BLaER1 (cell line): ENCODE measurements around the gene CLEC3B.

Experiments
- H3K27ac ChIP-seq: shearing (Covaris generic); formaldehyde crosslinking; 2 replicates; pipeline ENCODE4 v1.8.1; 2022
- H3K27me3 ChIP-seq: shearing (Covaris generic); formaldehyde crosslinking; 2 replicates; pipeline ENCODE4 v1.8.1; 2022
- H3K36me3 ChIP-seq: shearing (Covaris generic); formaldehyde crosslinking; 2 replicates; pipeline ENCODE4 v1.8.1; 2022
- H3K4me1 ChIP-seq: shearing (Covaris generic); formaldehyde crosslinking; 2 replicates; pipeline ENCODE4 v1.8.1; 2022
- H3K4me2 ChIP-seq: shearing (Covaris generic); formaldehyde crosslinking; 2 replicates; pipeline ENCODE4 v1.8.1; 2022
- H3K4me3 ChIP-seq: shearing (Covaris generic); formaldehyde crosslinking; 2 replicates; pipeline ENCODE4 v1.8.1; 2022
- H3K9ac ChIP-seq: shearing (Covaris generic); formaldehyde crosslinking; 2 replicates; pipeline ENCODE4 v1.8.1; 2022
- H3K9me3 ChIP-seq: shearing (Covaris generic); formaldehyde crosslinking; 2 replicates; pipeline ENCODE4 v1.8.1; 2022
- H4K20me1 ChIP-seq: shearing (Covaris generic); formaldehyde crosslinking; 2 replicates; pipeline ENCODE4 v1.8.1; 2022
- Cebpa-rat ChIP-seq: shearing (Covaris generic); IDR thresholded peaks from 2 replicates; pipeline ENCODE4 v1.8.1; 2022

Gene CLEC3B

DNA sequence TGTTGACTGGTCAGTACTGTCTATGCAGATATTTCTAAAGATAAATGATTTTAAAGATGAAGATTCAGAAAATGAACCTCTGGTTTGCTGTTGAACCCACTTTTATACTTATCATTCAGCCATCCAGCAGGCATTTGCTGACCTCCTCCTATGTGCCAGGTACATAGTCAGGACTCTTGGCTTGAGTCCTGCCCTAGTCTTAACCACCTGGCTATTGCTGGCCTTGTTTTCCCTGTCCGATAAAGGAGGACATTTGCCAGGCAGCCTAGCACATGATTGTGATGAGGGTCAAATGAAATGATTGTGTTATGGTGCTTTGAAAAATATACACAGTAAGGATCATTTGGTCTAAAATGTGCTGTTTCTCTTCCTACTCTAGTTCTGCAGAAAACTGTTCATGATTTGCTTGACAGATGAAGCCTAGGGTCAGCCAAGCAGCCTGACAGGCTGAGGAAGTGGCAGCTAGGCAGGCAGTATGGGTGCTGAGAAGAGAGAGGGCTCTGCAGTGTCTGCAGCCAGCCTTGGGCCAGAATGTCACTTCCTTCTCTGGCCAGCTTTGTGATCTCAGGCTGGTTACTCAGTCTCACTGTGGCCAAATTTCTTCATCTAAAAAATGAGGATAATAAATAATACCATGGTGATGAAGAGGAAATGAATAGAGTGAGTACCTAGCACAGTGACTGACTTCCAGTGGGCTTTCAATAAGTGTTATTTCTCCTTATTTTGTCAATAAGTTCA, 36.3 kb upstream of the CLEC3B start:
- Histone ChIP-seq H3K27ac (no peak overlapping the region), H3K4me2 (no peak overlapping the region), H3K27me3 (no peaks in the 10 kb centered on the region), H3K36me3 (peaks cover 75% of the 10 kb centered on the region), H3K4me1 (no peaks in the 10 kb centered on the region), H3K9me3 (no peaks in the 10 kb centered on the region), H3K9ac (no peak overlapping the region), H4K20me1 (peaks cover 75% of the 10 kb centered on the region), H3K4me3 (no peak overlapping the region)
- TF ChIP-seq Cebpa-rat, result no peak

DNA sequence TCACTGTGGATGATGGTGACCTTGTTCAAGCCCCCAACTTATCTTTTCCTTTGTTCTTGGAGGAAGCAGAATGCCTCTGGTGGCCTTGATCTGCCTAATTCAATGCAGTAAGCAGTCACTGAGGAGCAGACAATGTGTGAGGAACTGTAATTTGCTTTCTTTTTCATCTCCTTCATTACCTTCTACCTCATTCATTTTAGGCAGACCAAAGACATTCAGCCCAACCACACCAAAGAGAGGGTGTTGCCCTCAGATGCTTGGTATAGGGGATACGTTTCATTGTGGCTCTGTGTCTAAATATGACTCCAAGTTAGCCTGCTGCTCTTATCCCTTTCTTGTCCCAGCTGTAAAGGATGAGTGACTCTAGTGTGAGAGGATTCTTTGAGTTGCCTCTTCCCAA, 34.8 kb upstream of the CLEC3B start:
- H3K4me3 ChIP-seq, result no peak overlapping the region
- H4K20me1 ChIP-seq, result peaks cover 76% of the 10 kb centered on the region
- H3K4me2 ChIP-seq, result no peak overlapping the region
- H3K9me3 ChIP-seq, result no peaks in the 10 kb centered on the region
- H3K27ac ChIP-seq, result no peak overlapping the region
- H3K4me1 ChIP-seq, result no peaks in the 10 kb centered on the region
- H3K9ac ChIP-seq, result no peak overlapping the region
- H3K36me3 ChIP-seq, result peaks cover 77% of the 10 kb centered on the region
- no peak for TF ChIP-seq Cebpa-rat
- H3K27me3 ChIP-seq, result no peaks in the 10 kb centered on the region

DNA sequence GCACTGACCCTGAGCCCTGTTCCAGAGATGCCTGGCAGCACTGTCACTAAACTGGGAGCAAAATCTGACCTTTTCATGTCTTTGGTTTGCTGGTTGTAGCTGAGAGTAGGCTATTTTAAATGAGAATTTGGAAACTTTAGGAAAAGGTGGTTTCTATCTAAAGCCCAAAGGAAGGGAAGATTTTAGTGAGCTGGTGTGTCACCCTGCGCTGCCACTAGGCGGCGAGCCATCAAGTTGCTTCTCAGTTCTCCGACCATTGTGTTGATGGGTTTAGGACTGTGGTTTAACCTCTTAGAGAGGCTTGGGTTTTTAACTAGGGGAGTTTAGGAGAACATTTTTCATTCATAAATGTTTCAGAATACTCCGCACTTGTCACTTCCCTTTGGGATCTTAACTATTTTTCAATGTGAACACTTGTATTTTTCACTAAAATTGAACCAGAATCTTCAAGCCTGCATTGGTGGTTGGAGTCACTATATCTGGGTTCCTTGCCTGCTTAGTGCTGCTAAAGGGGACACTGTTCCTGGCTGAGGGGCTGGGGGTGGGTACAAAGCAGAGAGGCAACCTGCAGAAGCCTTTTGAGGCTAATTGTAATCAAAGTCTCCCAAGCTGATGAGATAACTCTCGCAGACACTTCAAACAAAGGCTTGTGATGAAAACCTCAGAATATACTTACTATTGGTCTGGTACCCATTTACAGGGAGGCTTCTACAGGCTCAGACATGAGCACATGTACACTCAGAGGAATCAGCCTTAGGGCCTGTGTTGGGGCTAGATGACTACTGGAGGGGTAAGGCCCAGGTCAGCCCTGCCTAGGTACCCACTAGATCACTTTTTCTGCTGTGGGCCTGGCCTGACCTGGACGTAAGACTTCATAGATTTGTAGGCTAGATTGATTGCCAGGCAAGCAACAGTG, 33.3 kb upstream of the CLEC3B start:
- H3K9ac ChIP-seq, result no peak overlapping the region
- H3K9me3 ChIP-seq, result no peaks in the 10 kb centered on the region
- H3K27me3 ChIP-seq, result no peaks in the 10 kb centered on the region
- peaks cover 62% of the 10 kb centered on the region for H4K20me1 ChIP-seq
- no peak overlapping the region for H3K27ac ChIP-seq
- peaks cover 87% of the 10 kb centered on the region for H3K36me3 ChIP-seq
- no peak overlapping the region for H3K4me3 ChIP-seq
- H3K4me1 ChIP-seq, result no peaks in the 10 kb centered on the region
- H3K4me2 ChIP-seq, result no peak overlapping the region
- TF ChIP-seq Cebpa-rat, result no peak

DNA sequence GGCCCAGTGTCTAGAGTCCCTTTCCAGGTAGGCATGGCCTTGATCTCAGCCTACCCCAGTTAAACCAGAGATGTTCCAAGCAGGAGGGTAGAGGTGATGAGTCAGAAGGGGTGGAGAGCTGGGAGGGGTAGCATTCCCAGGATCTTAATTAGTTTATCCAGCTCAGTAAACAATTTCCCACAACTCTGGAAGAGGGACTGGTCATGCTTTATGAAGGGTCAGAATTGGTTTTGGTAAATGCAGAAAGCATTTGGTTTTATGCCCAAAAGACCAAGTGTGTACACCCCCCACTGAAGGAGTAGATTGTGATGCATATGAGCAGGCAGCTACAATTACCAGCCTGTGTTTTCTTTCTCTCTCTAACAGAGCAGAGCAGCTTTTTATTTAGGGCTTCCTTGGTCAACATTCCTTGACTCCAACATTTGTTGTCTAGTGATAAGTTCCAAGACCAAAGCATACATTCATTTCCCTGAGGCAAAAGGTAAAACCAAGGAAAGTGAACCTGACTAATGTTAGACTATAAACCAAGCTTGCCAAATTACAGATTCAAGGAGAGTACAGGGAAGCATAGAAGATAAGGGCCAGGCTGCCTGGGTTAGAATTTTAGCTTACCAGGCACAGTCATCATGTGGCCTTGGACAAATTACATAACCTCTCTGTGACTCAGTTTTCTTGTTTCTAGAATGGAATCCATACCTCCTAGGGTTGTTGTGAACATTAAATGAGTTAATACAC, 32.5 kb upstream of the CLEC3B start:
- H3K4me2 ChIP-seq, result no peak overlapping the region
- H3K4me3 ChIP-seq, result no peak overlapping the region
- H3K4me1 ChIP-seq, result no peaks in the 10 kb centered on the region
- no peak overlapping the region for H3K27ac ChIP-seq
- H3K9ac ChIP-seq, result no peak overlapping the region
- H4K20me1 ChIP-seq, result peaks cover 54% of the 10 kb centered on the region
- H3K36me3 ChIP-seq, result peaks cover 96% of the 10 kb centered on the region
- no peaks in the 10 kb centered on the region for H3K27me3 ChIP-seq
- no peak for TF ChIP-seq Cebpa-rat
- no peaks in the 10 kb centered on the region for H3K9me3 ChIP-seq

DNA sequence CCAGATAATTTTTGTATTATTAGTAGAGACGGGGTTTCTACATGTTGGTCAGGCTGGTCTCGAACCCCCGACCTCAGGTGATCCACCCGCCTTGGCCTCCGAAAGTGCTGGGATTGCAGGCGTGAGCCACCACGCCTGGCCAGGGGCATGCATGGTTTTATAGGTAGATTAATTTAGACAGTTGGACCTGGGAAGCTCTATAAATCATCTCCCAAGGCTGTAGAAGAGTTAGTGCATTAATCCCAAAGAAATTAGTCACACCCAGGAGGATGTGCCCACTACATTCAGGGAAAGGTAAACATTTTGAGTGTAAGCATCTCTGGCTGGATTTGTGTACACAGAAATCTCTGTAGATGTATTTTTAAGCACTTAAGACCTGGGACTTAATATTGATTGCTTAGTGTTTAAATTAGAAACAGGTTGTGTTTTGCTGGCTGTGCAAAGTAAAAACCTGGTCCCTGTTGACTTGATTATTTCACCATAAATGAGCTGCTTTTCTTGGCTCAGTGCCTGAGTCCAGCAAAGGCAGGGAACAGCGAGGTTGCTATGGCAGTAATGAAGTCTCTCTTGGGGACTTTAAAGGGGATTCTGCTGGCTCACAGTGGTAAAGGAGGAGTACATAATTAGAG, 30.8 kb upstream of the CLEC3B start:
- H3K27ac ChIP-seq, result no peak overlapping the region

DNA sequence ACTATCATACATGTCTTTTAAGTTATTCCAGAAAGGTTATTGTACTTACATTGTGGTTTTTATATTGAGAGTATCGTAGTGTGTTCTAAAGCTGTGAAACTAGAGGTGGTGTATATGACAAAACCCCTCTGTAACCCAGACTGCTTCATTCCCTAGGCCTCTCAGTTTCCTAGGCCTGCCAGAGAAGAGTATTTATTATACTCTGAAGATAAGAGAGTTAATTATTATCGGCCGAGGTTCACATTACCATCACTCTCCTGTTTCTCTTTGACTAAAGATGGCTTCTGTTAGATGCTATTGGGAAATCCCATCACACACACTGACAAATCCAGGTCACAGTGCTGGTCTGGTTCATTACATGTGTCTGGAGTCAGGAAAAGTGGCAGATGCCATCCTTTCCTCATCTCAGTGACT, 29.5 kb upstream of the CLEC3B start:
- no peaks in the 10 kb centered on the region for H3K9me3 ChIP-seq
- H3K36me3 ChIP-seq, result peaks cover 96% of the 10 kb centered on the region
- no peaks in the 10 kb centered on the region for H3K4me1 ChIP-seq
- H4K20me1 ChIP-seq, result peaks cover 27% of the 10 kb centered on the region
- no peak overlapping the region for H3K27ac ChIP-seq
- H3K27me3 ChIP-seq, result no peaks in the 10 kb centered on the region
- no peak overlapping the region for H3K9ac ChIP-seq
- TF ChIP-seq Cebpa-rat, result no peak
- no peak overlapping the region for H3K4me2 ChIP-seq
- H3K4me3 ChIP-seq, result no peak overlapping the region

More for the DNA sequence above, 30.8 kb upstream of the CLEC3B start:
- H3K4me2 ChIP-seq, result no peak overlapping the region
- no peak overlapping the region for H3K4me3 ChIP-seq
- TF ChIP-seq Cebpa-rat, result no peak
- H3K4me1 ChIP-seq, result no peaks in the 10 kb centered on the region
- no peaks in the 10 kb centered on the region for H3K27me3 ChIP-seq
- no peaks in the 10 kb centered on the region for H3K9me3 ChIP-seq
- H4K20me1 ChIP-seq, result peaks cover 38% of the 10 kb centered on the region
- no peak overlapping the region for H3K9ac ChIP-seq
- H3K36me3 ChIP-seq, result peaks cover 96% of the 10 kb centered on the region

DNA sequence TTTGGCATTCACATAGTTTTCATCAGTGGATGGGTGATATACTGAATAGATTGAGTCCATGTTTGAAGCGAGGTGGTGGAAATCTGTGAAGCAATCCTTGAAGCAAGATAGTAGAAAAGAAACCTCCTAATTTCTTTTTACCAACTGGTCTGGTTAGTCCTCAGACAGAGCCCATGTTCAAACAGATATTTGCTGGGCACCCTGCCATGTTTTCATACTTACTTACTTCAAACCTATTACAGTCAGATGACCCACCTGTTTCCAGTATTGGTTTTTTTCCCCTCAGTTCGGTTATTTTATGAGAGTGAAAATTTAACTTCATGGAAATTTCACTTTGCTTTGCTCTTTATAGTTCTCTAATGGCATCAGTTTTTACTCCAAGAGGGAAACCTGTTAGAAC, 26.3 kb upstream of the CLEC3B start:
- no peak for TF ChIP-seq Cebpa-rat
- no peak overlapping the region for H3K4me2 ChIP-seq
- peaks cover 13% of the 10 kb centered on the region for H3K9me3 ChIP-seq
- no peak overlapping the region for H3K9ac ChIP-seq
- no peaks in the 10 kb centered on the region for H3K4me1 ChIP-seq
- no peak overlapping the region for H3K4me3 ChIP-seq
- peaks cover 11% of the 10 kb centered on the region for H4K20me1 ChIP-seq
- no peak overlapping the region for H3K27ac ChIP-seq
- no peaks in the 10 kb centered on the region for H3K27me3 ChIP-seq
- peaks cover 99% of the 10 kb centered on the region for H3K36me3 ChIP-seq

DNA sequence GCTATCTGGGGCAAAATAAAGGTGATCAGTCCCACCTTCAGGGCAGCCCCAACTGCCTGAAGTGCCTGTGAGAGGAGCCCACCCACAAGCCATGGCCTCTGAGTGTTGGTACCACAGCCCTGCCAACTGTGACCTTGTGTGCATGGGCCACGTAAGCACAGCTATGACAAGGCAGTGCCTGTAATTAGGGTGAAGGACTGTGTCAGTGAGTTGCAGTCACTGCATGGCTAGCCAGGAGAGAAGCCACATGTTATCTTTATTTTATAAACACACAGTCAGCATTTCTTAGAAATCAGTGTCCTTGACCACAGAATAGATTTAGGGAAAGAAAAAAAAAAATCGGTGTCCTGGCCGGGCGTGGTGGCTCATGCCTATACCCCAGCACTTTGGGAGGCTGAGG, 25.3 kb upstream of the CLEC3B start:
- Histone ChIP-seq H3K27ac (no peak overlapping the region), H3K36me3 (peaks cover 99% of the 10 kb centered on the region), H3K9me3 (peaks cover 20% of the 10 kb centered on the region), H3K9ac (no peak overlapping the region), H3K4me2 (no peak overlapping the region), H3K4me3 (no peak overlapping the region), H4K20me1 (peaks cover 2% of the 10 kb centered on the region), H3K27me3 (no peaks in the 10 kb centered on the region), H3K4me1 (no peaks in the 10 kb centered on the region)
- TF ChIP-seq Cebpa-rat, result no peak

DNA sequence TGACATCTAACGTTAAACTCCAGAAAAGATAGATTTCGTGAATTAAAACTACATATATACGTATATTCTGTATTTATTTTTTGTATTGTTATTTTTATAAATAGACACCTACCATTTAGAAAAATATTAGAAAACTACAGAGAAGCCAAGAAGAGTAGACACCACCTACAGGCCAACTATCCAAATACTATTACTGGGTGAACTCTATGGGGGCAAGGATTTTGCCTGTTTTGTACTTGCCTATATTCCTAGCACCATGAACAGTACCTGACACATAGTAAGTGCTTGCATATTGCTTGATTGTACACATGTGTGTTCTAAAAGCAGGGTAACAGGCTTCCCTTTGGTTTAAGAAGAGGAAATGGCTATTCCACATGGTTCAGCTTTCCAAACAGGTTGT, 24.4 kb upstream of the CLEC3B start:
- no peak overlapping the region for H3K4me3 ChIP-seq
- no peaks in the 10 kb centered on the region for H3K27me3 ChIP-seq
- no peak for TF ChIP-seq Cebpa-rat
- no peak overlapping the region for H3K9ac ChIP-seq
- no peaks in the 10 kb centered on the region for H4K20me1 ChIP-seq
- no peaks in the 10 kb centered on the region for H3K4me1 ChIP-seq
- peaks cover 20% of the 10 kb centered on the region for H3K9me3 ChIP-seq
- H3K4me2 ChIP-seq, result no peak overlapping the region
- H3K27ac ChIP-seq, result no peak overlapping the region
- peaks cover 95% of the 10 kb centered on the region for H3K36me3 ChIP-seq
